Measurements from ENCODE around the gene AGAP1.

The AGAP1 gene

GRCh38 chr2:236143811-236144210, 650.0 kb downstream of the AGAP1 start:
- no peaks in the 10 kb centered on the region for H3K36me3 ChIP-seq (ENCODE audit: low read depth)
- no peak for TF ChIP-seq CTCF (IDR thresholded peaks at IDR 0.05; ENCODE audit: poor library complexity, severe bottlenecking)
- no peak overlapping the region for H3K4me3 ChIP-seq (ENCODE audit: severe bottlenecking)
- ATAC-seq (ENCODE audit: low read depth) = no peak
- no peaks in the 10 kb centered on the region for H3K9me3 ChIP-seq (ENCODE audit: severe bottlenecking)
- DNase-seq (ENCODE audit: low spot score) = no peak
- no peak overlapping the region for H3K27ac ChIP-seq (ENCODE audit: poor library complexity, severe bottlenecking)
- no peaks in the 10 kb centered on the region for H3K27me3 ChIP-seq (ENCODE audit: insufficient read depth, poor library complexity, severe bottlenecking)
- H3K4me1 ChIP-seq (ENCODE audit: insufficient read depth, poor library complexity, severe bottlenecking) = no peaks in the 10 kb centered on the region

GRCh38 chr2:236146436-236146835, 652.6 kb downstream of the AGAP1 start:
- no peak for TF ChIP-seq CTCF (IDR thresholded peaks at IDR 0.05; ENCODE audit: poor library complexity, severe bottlenecking)

GRCh38 chr2:236155406-236155805, 661.6 kb downstream of the AGAP1 start:
- Histone ChIP-seq H3K27ac (ENCODE audit: poor library complexity, severe bottlenecking) (no peak overlapping the region), H3K4me1 (ENCODE audit: insufficient read depth, poor library complexity, severe bottlenecking) (no peaks in the 10 kb centered on the region), H3K27me3 (ENCODE audit: insufficient read depth, poor library complexity, severe bottlenecking) (no peaks in the 10 kb centered on the region), H3K36me3 (ENCODE audit: low read depth) (no peaks in the 10 kb centered on the region), H3K4me3 (ENCODE audit: severe bottlenecking) (no peak overlapping the region), H3K9me3 (ENCODE audit: severe bottlenecking) (no peaks in the 10 kb centered on the region)
- DNase-seq (ENCODE audit: low spot score) (no peak), ATAC-seq (ENCODE audit: low read depth) (no peak)
- no peak for TF ChIP-seq CTCF (IDR thresholded peaks at IDR 0.05; ENCODE audit: poor library complexity, severe bottlenecking)

More at GRCh38 chr2:236146436-236146835, 652.6 kb downstream of the AGAP1 start:
- Histone ChIP-seq H3K4me3 (ENCODE audit: severe bottlenecking) (no peak overlapping the region), H3K27me3 (ENCODE audit: insufficient read depth, poor library complexity, severe bottlenecking) (no peaks in the 10 kb centered on the region), H3K4me1 (ENCODE audit: insufficient read depth, poor library complexity, severe bottlenecking) (no peaks in the 10 kb centered on the region), H3K36me3 (ENCODE audit: low read depth) (no peaks in the 10 kb centered on the region), H3K27ac (ENCODE audit: poor library complexity, severe bottlenecking) (no peak overlapping the region), H3K9me3 (ENCODE audit: severe bottlenecking) (no peaks in the 10 kb centered on the region)
- no peak for DNase-seq (ENCODE audit: low spot score)
- no peak for ATAC-seq (ENCODE audit: low read depth)

- TF ChIP-seq CTCF (IDR thresholded peaks at IDR 0.05; ENCODE audit: poor library complexity, severe bottlenecking) = no peak
- ATAC-seq (ENCODE audit: low read depth) = no peak
- Histone ChIP-seq H3K27me3 (ENCODE audit: insufficient read depth, poor library complexity, severe bottlenecking) (no peaks in the 10 kb centered on the region), H3K4me1 (ENCODE audit: insufficient read depth, poor library complexity, severe bottlenecking) (no peaks in the 10 kb centered on the region), H3K4me3 (ENCODE audit: severe bottlenecking) (no peak overlapping the region), H3K9me3 (ENCODE audit: severe bottlenecking) (no peaks in the 10 kb centered on the region), H3K36me3 (ENCODE audit: low read depth) (no peaks in the 10 kb centered on the region), H3K27ac (ENCODE audit: poor library complexity, severe bottlenecking) (no peak overlapping the region)
- no peak for DNase-seq (ENCODE audit: low spot score)
Observed at GRCh38 chr2:236156095-236156859, 662.4 kb downstream of the AGAP1 start.

- no peak for ATAC-seq (ENCODE audit: low read depth)
- Histone ChIP-seq H3K36me3 (ENCODE audit: low read depth) (no peaks in the 10 kb centered on the region), H3K4me1 (ENCODE audit: insufficient read depth, poor library complexity, severe bottlenecking) (peaks cover under 1% of the 10 kb centered on the region), H3K27ac (ENCODE audit: poor library complexity, severe bottlenecking) (no peak overlapping the region), H3K4me3 (ENCODE audit: severe bottlenecking) (no peak overlapping the region), H3K9me3 (ENCODE audit: severe bottlenecking) (no peaks in the 10 kb centered on the region), H3K27me3 (ENCODE audit: insufficient read depth, poor library complexity, severe bottlenecking) (no peaks in the 10 kb centered on the region)
- no peak for TF ChIP-seq CTCF (IDR thresholded peaks at IDR 0.05; ENCODE audit: poor library complexity, severe bottlenecking)
- DNase-seq (ENCODE audit: low spot score) = no peak
Observed at GRCh38 chr2:236156860-236157194, 663.0 kb downstream of the AGAP1 start.

Measured in RWPE2 (cell line).